Suprapubic skin (tissue), 4 donors: ENCODE measurements around the gene LPP. TPM values are rescaled to one million over a fixed set of nuclear protein-coding genes. Genes with fewer than 3 reads are reported as not detected.

Experiments used
- DNase-seq, 2 donors: peaks; one replicate each; pipeline ENCODE4 v3.0.0-alpha.2; 2019; ENCODE audit warnings: low spot score in 2 of 2
- H3K27ac ChIP-seq: fragments of 200-600 bp; sonication (generic); one replicate; pipeline ENCODE4 v1.5.1; 2019
- H3K27me3 ChIP-seq: fragments of 200-600 bp; sonication (generic); one replicate; pipeline ENCODE4 v1.5.1; 2019
- H3K36me3 ChIP-seq: fragments of 200-600 bp; sonication (generic); one replicate; pipeline ENCODE4 v1.5.1; 2019
- H3K4me1 ChIP-seq: fragments of 200-600 bp; sonication (generic); one replicate; pipeline ENCODE4 v1.5.1; 2019
- H3K4me3 ChIP-seq: fragments of 200-600 bp; sonication (generic); one replicate; pipeline ENCODE4 v1.5.1; 2019; ENCODE audit warnings: mild to moderate bottlenecking
- H3K9me3 ChIP-seq: fragments of 200-600 bp; sonication (generic); one replicate; pipeline ENCODE4 v1.5.1; 2019
- EP300 ChIP-seq: sonication (generic); formaldehyde crosslinking; IDR thresholded peaks from one replicate; pipeline ENCODE4 v1.6.1; 2017; ENCODE audit warnings: antibody characterized with exemption
- POLR2A ChIP-seq, 2 donors: fragments of 450-650 bp; IDR thresholded peaks; one replicate each; pipeline ENCODE4 v1.6.1; 2017; ENCODE audit warnings: antibody characterized with exemption in 2 of 2, mild to moderate bottlenecking in 2 of 2, moderate library complexity in 2 of 2
- POLR2AphosphoS5 ChIP-seq, 3 donors: sonication (generic); formaldehyde crosslinking; IDR thresholded peaks; one replicate each; pipeline ENCODE4 v1.6.1; 2017; ENCODE audit warnings: antibody characterized with exemption in 3 of 3
- WGBS: methylation state at CpG from one replicate; pipeline ENCODE4 v1.1.5; 2018; 5-methylcytosine and 5-hydroxymethylcytosine counted together
- total RNA-seq, 4 donors: library from RNA; depleted of rRNA; stranded (reverse); fragments of >200 nt; gene quantifications; one replicate each; pipeline ENCODE4 v1.1.0, GENCODE V29; 2016
- TF ChIP-seq, protein P1 (sequence below), 2 donors: fragments of 200-600 bp in 1 of 2; fragments of 450-650 bp in 1 of 2; sonication (generic) in 1 of 2; IDR thresholded peaks; one replicate each; pipeline ENCODE4 v1.5.1; 2016 to 2019; ENCODE audit warnings: antibody characterized with exemption in 2 of 2, mild to moderate bottlenecking in 1 of 2, moderate library complexity in 1 of 2

The LPP gene
- total RNA-seq, 4 donors from 2014 or later, result 56.8 to 127 (median 84.2) TPM

DNA sequence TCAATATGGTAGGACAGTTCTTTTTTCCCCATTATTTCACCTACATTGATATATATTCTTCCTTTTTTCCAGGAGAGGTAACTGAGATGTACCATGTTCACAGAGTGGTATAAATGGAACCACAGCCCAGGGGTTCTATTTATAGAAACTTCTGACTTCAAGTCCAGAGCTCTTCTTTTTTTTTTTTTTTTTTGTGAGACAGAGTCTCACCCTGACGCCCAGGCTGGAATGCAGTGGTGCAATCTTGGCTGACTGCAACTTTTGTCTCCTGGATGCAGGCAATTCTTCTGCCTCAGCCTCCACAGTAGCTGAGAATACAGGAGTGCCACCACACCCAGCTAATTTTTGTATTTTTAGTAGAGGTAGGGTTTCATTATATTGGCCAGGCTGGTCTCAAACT, 750.7 kb downstream of the LPP start:
- Histone ChIP-seq H3K36me3 (no peaks in the 10 kb centered on the region), H3K4me3 (no peak overlapping the region), H3K4me1 (peaks cover 29% of the 10 kb centered on the region), H3K27ac (no peak overlapping the region), H3K27me3 (no peaks in the 10 kb centered on the region), H3K9me3 (no peaks in the 10 kb centered on the region)
- DNase-seq, result no peak
- 32% methylated on average over 1 of the region's 1 CpG for WGBS
- TF ChIP-seq POLR2A (IDR thresholded peaks at IDR 0.05) (no peak), POLR2AphosphoS5 (IDR thresholded peaks at IDR 0.05) (no peak), EP300 (no peak)
- TF ChIP-seq, protein P1, sequence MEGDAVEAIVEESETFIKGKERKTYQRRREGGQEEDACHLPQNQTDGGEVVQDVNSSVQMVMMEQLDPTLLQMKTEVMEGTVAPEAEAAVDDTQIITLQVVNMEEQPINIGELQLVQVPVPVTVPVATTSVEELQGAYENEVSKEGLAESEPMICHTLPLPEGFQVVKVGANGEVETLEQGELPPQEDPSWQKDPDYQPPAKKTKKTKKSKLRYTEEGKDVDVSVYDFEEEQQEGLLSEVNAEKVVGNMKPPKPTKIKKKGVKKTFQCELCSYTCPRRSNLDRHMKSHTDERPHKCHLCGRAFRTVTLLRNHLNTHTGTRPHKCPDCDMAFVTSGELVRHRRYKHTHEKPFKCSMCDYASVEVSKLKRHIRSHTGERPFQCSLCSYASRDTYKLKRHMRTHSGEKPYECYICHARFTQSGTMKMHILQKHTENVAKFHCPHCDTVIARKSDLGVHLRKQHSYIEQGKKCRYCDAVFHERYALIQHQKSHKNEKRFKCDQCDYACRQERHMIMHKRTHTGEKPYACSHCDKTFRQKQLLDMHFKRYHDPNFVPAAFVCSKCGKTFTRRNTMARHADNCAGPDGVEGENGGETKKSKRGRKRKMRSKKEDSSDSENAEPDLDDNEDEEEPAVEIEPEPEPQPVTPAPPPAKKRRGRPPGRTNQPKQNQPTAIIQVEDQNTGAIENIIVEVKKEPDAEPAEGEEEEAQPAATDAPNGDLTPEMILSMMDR (IDR thresholded peaks at IDR 0.05), result no peak

DNA sequence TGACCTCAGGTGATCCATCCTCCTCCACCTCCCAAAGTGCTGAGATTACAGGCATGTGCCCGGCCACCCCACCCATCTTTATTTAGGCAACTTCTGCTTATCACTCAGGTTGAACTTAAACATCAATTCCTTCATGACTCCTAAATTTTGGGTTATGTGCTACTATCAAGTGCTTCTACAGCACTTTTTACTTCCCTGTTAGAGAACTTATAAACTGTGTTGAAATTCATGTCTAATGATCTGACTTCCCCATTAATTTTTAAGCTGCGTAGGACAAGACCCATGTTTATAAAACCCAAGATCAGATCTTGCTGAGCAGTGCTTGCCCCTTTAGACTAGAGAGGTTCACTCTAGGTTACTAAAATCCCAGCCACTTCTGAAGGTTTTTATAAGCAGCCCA, 751.6 kb downstream of the LPP start:
- Histone ChIP-seq H3K9me3 (no peaks in the 10 kb centered on the region), H3K27me3 (no peaks in the 10 kb centered on the region), H3K4me1 (peaks cover 21% of the 10 kb centered on the region), H3K27ac (no peak overlapping the region), H3K36me3 (no peaks in the 10 kb centered on the region), H3K4me3 (no peak overlapping the region)
- TF ChIP-seq POLR2A (IDR thresholded peaks at IDR 0.05) (no peak), EP300 (no peak), POLR2AphosphoS5 (IDR thresholded peaks at IDR 0.05) (no peak)
- TF ChIP-seq, protein P1 (IDR thresholded peaks at IDR 0.05), result no peak
- DNase-seq, result no peak
- 76% methylated on average over 2 of the region's 2 CpGs for WGBS

DNA sequence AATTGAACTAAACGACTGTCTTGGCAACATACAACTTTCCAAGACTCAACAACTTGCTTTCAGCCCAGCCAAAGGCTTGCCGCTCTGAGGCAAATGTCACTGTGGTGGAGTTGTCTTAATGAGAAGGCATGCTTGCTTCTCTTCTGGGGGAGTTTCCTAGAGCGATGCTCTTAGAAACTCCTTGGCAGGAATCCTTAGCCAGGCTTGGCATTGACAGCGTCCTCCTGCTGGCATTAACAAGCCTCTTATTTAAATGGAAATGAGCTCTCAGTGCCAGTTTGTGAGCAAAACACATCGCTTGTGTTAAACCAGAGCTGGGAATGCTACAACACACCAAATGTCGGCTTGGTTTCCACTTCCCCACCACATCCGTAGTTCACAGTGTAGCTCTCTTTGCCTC, 752.3 kb downstream of the LPP start:
- TF ChIP-seq POLR2AphosphoS5 (IDR thresholded peaks at IDR 0.05), result no peak
- TF ChIP-seq, protein P1 (IDR thresholded peaks at IDR 0.05), result no peak
- no peak for TF ChIP-seq POLR2A (IDR thresholded peaks at IDR 0.05)
- no peak for TF ChIP-seq EP300
- no peaks in the 10 kb centered on the region for H3K27me3 ChIP-seq
- H3K36me3 ChIP-seq, result no peaks in the 10 kb centered on the region
- H3K4me1 ChIP-seq, result peaks cover 15% of the 10 kb centered on the region
- H3K9me3 ChIP-seq, result no peaks in the 10 kb centered on the region
- H3K27ac ChIP-seq, result no peak overlapping the region
- WGBS, result 44% methylated on average over 4 of the region's 7 CpGs
- H3K4me3 ChIP-seq, result no peak overlapping the region
- no peak for DNase-seq

DNA sequence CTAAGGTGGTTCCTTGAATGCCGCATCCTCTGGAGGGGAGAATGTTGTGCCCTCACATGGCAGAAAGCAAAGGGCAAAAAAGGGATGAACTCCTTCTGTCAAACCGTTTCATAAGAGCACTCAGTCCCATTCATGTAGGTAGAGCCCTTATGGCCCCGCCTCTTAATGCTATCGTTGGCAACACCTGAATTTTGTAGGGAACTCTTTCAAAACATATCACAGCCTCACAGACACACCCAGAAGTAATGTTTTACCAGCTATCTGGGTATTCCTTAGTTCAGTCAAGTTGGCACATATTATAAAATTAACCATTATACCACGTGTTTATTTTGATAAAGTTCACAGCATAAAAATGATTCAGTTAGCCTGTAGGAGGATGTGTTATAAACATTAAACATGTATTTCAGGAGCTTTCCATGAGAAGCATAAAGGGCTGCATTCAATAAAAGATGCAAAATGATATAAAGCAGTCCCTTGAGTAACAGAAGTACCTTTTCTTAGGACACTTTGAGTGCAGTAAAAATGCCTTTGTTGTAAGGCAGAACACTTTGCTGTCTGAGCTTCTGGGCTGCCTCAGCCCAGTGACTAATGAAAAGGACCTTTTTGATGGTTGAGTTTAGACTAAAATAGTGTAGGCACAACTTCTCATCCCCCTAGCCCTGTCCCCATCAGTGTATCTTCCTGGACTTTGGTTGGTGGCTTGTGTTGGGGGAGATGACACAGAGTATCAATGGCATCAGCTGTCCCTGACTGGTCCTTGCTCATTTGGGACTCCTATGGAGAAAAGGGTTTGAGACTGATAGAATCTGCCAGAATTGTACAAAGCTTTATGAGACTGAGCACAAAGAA, 754.3 kb downstream of the LPP start:
- no peak for DNase-seq
- H3K9me3 ChIP-seq, result no peaks in the 10 kb centered on the region
- TF ChIP-seq POLR2A (IDR thresholded peaks at IDR 0.05) (no peak), POLR2AphosphoS5 (IDR thresholded peaks at IDR 0.05) (no peak), EP300 (no peak)
- TF ChIP-seq, protein P1 (IDR thresholded peaks at IDR 0.05), result no peak
- 81% methylated on average over 5 of the region's 5 CpGs for WGBS
- no peaks in the 10 kb centered on the region for H3K27me3 ChIP-seq
- H3K4me3 ChIP-seq, result no peak overlapping the region
- no peak overlapping the region for H3K27ac ChIP-seq
- no peaks in the 10 kb centered on the region for H3K36me3 ChIP-seq
- H3K4me1 ChIP-seq, result peaks cover 8% of the 10 kb centered on the region

DNA sequence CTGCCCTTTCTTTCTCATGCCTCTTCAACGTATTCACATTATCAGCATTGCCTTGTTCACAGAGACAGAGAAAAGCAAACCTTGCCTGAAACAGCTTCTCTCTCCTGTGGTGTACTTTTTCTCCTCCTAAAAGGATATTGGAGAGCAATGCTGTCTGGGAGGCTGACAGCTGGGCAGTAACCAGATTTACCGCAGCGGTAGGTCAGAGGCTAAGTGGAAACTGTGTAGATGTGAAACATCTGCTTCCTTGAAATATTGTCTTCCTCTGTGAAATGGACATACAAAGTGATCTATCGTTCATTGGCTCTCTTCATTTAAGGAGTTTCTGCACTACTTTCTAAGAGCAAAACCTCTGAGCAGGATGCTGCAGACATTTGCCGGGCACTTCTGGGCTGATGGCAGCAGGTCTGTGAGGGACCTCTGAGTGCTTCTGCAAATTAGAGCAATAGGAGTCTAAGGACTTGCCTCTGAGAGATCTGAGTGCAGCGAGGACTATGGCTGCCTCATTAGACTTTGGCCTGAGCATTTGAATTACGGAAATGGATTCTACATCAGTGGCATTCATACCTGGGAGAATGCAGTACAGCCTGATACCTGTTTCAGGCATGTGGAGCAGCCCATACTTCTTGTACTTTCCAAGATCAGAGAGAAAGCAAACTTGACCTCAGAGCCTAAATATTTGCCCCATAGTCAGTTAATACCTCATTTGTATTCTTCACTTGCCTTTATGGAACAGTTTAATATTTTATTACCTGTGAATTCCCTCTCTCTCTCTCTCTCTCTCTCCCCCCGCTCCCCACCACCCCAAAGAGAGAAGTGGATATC, 757.3 kb downstream of the LPP start:
- 89% methylated on average over 8 of the region's 8 CpGs for WGBS
- Histone ChIP-seq H3K36me3 (no peaks in the 10 kb centered on the region), H3K9me3 (no peaks in the 10 kb centered on the region), H3K4me3 (no peak overlapping the region), H3K27me3 (no peaks in the 10 kb centered on the region), H3K4me1 (peaks cover 12% of the 10 kb centered on the region), H3K27ac (no peak overlapping the region)
- TF ChIP-seq, protein P1 (IDR thresholded peaks at IDR 0.05), result no peak
- TF ChIP-seq POLR2A (IDR thresholded peaks at IDR 0.05), result no peak
- TF ChIP-seq POLR2AphosphoS5 (IDR thresholded peaks at IDR 0.05), result no peak
- no peak for TF ChIP-seq EP300
- no peak for DNase-seq
